B cell (primary cell): Measurements from ENCODE around the gene FYCO1.

Source experiments
- EZH2 ChIP-seq: IDR thresholded peaks from 2 replicates; pipeline ENCODE4 v1.6.1; 2012; ENCODE audit warnings: borderline replicate concordance, low read depth, mild to moderate bottlenecking, moderate library complexity, low read length; ENCODE audit not compliant: insufficient read depth, poor library complexity, severe bottlenecking
- TF ChIP-seq, protein P1 (sequence below): fragments of 200-600 bp; IDR thresholded peaks from one replicate; pipeline ENCODE4 v1.8.0; 2022; ENCODE audit warnings: antibody characterized with exemption, mild to moderate bottlenecking

DNA sequence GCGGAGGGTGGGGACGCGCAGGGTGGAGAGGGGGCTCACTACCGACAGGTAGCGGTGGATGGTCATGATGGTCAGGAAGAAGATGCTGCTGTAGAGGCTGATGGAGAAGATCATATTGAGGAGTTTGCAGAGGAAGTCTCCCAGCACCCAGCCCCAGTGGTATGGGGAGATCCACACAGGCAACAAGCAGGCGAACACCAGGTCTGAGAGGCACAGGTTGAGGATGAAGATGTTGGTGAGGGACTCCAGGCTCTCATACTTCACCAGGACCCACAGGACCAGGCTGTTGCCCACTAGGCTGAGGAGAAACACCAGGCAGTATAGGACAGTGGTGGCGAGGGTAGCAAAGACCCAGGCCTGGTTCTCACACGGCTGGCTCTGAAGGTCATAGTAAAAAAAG, 25.9 kb upstream of the FYCO1 start:
- TF ChIP-seq EZH2, result no peak
- TF ChIP-seq, protein P1, sequence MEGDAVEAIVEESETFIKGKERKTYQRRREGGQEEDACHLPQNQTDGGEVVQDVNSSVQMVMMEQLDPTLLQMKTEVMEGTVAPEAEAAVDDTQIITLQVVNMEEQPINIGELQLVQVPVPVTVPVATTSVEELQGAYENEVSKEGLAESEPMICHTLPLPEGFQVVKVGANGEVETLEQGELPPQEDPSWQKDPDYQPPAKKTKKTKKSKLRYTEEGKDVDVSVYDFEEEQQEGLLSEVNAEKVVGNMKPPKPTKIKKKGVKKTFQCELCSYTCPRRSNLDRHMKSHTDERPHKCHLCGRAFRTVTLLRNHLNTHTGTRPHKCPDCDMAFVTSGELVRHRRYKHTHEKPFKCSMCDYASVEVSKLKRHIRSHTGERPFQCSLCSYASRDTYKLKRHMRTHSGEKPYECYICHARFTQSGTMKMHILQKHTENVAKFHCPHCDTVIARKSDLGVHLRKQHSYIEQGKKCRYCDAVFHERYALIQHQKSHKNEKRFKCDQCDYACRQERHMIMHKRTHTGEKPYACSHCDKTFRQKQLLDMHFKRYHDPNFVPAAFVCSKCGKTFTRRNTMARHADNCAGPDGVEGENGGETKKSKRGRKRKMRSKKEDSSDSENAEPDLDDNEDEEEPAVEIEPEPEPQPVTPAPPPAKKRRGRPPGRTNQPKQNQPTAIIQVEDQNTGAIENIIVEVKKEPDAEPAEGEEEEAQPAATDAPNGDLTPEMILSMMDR, result no peak
